Renal cortex interstitium (tissue), 15 donors: ENCODE measurements around the gene PCDHGA5. TPM values are rescaled to one million over a fixed set of nuclear protein-coding genes. Genes with fewer than 3 reads are reported as not detected.
"Not testable (repeated sequence)": the region's sequence is repeated elsewhere in the genome, so short reads cannot be mapped to it uniquely, and the experiment has no call there.

Source experiments
- DNase-seq, 11 donors: peaks; one replicate each; pipeline ENCODE4 v3.0.0-alpha.2; 2013; ENCODE audit warnings: low read depth in 9 of 11, low spot score in 4 of 11; ENCODE audit errors: extremely low read depth in 1 of 11
- long read RNA-seq, 16 experiments: transcript quantifications; one replicate each; lab custom pipeline, GENCODE V29; 2026
- polyA plus RNA-seq, 3 donors: library from polyadenylated mRNA; unstranded; fragments of 120-200 nt; gene quantifications; one replicate each; pipeline ENCODE4 v1.2.1, GENCODE V29; 2013; ENCODE audit not compliant: insufficient read length in 3 of 3

The PCDHGA5 gene
- 1 to 10 TPM; 2.1 to 2.7 (median 2.6) TPM for polyA plus RNA-seq
- long read RNA-seq, donor 1, full-length matches to known transcripts, result 2 of 2 reads
- long read RNA-seq, donor 1, partial matches to known transcripts, result 0 of 2 reads
- long read RNA-seq, donor 1, other reads (novel, unspliced or antisense), result 0 of 2 reads
- long read RNA-seq, donor 2, result 0 reads
- long read RNA-seq, donor 3, partial matches to known transcripts, result 0 of 1 reads
- long read RNA-seq, donor 3, other reads (novel, unspliced or antisense), result 0 of 1 reads
- long read RNA-seq, donor 4, partial matches to known transcripts, result 0 of 1 reads
- long read RNA-seq, donor 4, other reads (novel, unspliced or antisense), result 0 of 1 reads
- long read RNA-seq, donor 5, result 0 reads
- long read RNA-seq, donor 6, full-length matches to known transcripts, result 3 of 3 reads
- long read RNA-seq, donor 6, partial matches to known transcripts, result 0 of 3 reads
- long read RNA-seq, donor 6, other reads (novel, unspliced or antisense), result 0 of 3 reads
- long read RNA-seq, donor 7, full-length matches to known transcripts, result 2 of 2 reads
- long read RNA-seq, donor 7, partial matches to known transcripts, result 0 of 2 reads
- long read RNA-seq, donor 7, other reads (novel, unspliced or antisense), result 0 of 2 reads
- long read RNA-seq, donor 8, result 0 reads
- long read RNA-seq, donor 9, full-length matches to known transcripts, result 1 of 1 reads
- long read RNA-seq, donor 9, partial matches to known transcripts, result 0 of 1 reads
- long read RNA-seq, donor 9, other reads (novel, unspliced or antisense), result 0 of 1 reads
- long read RNA-seq, donor 10, partial matches to known transcripts, result 0 of 1 reads
- long read RNA-seq, donor 10, other reads (novel, unspliced or antisense), result 0 of 1 reads
- long read RNA-seq, donor 11, full-length matches to known transcripts, result 1 of 1 reads
- long read RNA-seq, donor 11, partial matches to known transcripts, result 0 of 1 reads
- long read RNA-seq, donor 11, other reads (novel, unspliced or antisense), result 0 of 1 reads
- long read RNA-seq, donor 12, result 0 reads
- long read RNA-seq, donor 13, result 0 reads
- long read RNA-seq, donor 14, partial matches to known transcripts, result 0 of 1 reads
- long read RNA-seq, donor 14, other reads (novel, unspliced or antisense), result 0 of 1 reads
- long read RNA-seq, donor 15, result 0 reads
- long read RNA-seq, donor 16, result 0 reads

DNA sequence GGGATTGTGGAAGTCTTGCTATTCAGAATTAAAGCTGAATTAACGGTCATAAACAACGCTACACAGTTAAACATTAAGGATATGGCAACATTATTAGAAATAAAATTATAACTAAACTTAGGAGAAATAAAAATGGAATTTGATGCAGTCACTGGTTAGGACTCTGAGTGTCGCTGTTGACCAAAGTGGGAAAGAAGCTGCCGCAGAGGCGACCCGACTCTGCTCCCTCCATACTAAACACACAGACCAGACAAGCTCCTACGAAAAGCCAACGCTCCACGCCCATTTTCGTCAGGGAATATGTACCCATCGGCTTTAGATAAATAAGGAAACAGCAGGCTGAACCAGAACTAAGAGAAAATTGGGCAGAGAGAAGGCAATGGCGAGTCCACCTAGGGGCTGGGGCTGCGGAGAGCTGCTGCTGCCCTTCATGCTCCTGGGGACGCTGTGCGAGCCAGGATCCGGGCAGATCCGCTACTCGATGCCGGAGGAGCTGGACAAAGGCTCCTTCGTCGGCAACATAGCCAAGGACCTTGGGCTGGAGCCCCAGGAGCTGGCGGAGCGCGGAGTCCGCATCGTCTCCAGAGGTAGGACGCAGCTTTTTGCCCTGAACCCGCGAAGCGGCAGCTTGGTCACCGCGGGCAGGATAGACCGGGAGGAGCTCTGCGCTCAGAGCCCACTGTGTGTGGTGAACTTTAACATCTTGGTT is at the start of gene PCDHGA5:
Gene PCDHGA5, plus strand, starts transcription at position 211 of the 709 bp plus-strand sequence. Its CDS starts 169 bp downstream, at position 380.
- DNase-seq, result no peak

DNA sequence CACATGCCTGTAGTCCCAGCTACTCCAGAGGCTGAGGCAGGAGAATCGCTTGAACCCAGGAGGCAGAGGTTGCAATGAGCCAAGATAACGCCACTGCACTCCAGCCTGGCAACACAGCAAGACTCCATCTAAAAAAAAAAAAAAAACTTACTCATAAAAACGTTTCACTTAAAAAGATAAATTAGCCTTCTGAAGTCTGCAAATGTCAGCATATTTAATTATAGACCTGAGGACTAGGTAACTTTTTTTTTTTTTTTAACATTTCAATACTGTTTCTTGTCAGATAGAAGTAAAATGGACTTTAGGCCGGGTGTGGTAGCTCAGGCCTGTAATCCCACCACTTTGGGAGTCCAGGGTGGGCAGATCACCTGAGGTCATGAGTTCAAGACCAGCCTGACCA is 47.0 kb upstream of the PCDHGA5 start:
- DNase-seq, result not testable (repeated sequence)

DNA sequence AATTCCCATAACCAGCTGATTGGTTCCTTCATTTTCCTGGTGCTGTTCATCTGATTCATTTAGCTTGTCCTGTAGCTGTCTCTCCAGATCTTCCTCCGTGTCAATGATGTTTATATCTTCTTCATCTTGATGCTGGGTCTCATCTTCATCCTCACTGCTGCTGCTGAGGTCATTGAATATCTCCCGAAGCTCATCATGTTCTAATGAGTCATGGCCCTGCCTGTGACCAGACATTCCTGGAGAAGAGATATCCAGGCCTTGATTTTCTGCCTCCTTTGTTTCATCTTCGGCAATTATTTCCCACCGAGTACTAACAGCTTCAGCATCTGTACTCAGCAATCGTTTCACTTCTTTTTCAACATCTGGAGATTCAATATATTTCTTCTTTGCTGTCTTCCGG is 44.8 kb upstream of the PCDHGA5 start:
- no peak for DNase-seq

DNA sequence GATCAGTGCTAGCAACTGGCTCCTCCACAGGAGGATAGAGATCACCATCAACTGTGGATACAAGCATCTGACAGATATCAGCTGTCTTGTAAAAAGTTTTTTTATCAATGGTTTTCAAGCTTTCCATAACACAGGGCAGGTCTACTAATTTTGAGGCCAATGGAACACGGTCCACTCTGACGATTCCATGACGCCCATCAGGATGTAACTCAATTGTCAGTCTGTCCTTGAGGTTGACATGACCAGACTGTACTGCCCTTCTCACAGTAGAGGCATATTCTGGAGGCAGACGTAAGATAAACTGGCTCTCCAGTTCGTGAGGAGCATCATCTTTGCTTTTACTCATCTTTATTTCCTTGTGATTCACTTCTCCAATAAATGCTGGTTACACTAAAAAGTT is 44.3 kb upstream of the PCDHGA5 start:
- DNase-seq, result no peak

DNA sequence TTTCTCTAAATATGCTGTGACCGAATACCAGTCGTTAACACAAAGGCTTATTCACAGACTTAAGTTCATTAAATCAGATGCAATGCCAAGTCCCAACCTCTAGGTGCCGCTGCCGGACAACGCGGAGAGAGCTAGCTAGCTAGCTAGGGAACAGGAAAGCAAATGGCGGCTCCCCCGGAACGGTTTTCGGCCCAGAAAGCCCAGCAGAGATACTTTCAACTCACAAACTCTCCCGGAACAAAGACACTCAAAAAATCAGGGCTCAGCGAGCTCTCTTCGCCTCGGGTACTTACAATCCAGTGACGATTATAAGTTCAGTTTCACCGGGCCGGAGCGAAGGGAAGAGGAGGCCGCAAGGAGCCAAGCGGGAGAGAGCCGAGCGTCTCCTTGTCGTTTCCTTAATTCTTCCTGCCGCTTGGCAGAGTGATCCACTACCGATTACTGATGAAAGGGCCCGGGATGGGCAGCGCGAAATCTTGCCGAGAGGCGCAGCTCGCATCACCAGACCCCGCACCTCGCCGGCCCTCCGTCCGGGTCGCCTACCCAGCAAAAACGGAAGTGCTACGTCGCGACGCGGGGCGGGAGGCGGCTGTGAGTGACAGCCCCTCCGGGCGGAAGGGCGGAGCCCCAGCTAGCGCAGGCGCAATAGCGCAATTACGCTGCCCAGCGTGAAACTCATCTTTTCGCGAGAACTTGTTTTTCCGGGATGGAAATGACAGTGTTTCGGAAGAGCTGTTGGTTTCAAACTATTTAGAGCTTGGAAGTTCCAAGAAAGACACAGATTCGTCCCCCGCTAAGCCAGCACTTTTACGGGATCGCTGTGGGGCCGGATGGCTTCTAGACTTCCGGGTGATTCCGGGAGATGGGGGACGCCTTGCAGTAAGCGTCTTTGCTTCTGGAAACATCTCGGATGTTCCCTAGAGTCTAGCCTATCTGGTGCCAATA is 43.5 kb upstream of the PCDHGA5 start, which contains the start of gene TAF7:
Gene TAF7, minus strand, starts transcription at position 560 of the 945 bp plus-strand sequence. CDS start 740 bp downstream, outside the sequence.
- DNase-seq, result peak; percentile 86 to 94 (median 93)

DNA sequence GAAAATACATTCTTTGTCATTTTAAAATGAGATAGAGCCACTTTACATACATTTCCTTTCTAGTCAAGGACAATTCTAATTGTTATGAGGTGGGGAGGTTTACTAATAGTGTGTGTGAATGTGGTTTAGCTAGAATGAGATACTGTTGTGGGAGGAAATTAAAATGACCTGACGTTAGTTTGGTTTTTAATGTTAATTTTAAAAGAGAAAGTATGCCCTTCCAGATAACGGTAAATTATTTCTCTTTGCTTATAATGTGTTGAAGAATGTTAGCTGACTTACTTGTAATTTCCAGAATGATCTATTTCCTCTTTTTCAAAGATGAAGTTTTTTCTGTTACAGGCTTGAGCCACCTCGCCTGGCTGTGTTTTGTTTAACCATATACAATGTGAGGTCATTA is 41.7 kb upstream of the PCDHGA5 start:
- no peak for DNase-seq

DNA sequence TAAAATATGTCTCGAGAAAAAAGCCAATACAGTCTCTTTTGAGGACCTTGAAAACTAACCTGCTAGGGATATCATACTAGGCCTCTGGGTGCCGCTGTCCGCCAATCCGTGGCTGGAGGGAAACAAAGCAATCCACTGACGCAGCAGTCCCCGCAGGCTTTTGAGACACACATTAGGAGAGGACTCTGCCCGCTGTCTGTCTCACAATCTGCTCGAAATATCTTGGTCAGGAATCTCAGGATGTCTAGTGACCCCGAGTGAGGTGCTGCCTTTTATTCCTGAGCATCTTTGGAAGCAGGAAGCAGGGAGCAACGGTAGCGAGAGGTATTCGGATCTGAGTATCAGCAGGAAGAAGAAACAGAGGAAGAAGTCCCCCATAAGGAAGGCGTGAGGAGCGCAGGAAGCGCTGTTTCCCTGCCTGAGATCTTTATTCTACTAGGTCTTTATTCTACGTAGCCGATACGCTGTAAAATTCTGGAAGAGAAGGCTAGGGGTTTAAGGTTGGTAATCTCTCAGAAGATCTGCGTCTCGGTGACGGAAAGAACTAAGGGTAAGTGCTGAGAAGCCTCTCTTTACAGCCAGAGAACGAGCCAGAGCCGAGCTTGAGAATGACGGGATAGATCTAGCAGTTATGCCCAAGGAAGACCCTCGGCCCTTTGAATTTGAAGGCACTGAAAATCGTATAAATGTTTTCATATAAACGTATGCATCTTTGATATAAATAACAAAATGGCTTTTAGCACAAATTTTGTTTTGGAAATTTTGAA is 37.7 kb upstream of the PCDHGA5 start:
- DNase-seq, result peak in 2 of 11 donors; percentile 19 to 22

DNA sequence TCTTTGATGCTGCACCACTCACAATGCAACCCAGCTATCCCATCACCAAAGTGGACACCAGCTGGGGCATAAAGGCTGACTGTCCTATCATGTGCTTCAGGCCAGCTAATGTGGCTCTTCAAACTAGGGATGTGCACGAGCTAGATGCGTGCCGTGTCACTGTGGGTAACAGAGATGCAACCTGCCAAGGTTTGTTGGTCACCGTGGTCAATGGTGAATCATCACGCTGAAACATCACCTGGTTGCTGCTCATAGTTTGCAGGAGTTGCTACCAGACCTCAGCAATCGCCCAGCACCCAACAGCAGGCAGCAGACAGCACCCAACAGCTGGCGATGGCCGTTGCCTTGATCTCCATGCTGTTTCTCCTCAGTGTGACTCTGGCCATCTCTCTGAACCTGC is 35.7 kb upstream of the PCDHGA5 start:
- no peak for DNase-seq

DNA sequence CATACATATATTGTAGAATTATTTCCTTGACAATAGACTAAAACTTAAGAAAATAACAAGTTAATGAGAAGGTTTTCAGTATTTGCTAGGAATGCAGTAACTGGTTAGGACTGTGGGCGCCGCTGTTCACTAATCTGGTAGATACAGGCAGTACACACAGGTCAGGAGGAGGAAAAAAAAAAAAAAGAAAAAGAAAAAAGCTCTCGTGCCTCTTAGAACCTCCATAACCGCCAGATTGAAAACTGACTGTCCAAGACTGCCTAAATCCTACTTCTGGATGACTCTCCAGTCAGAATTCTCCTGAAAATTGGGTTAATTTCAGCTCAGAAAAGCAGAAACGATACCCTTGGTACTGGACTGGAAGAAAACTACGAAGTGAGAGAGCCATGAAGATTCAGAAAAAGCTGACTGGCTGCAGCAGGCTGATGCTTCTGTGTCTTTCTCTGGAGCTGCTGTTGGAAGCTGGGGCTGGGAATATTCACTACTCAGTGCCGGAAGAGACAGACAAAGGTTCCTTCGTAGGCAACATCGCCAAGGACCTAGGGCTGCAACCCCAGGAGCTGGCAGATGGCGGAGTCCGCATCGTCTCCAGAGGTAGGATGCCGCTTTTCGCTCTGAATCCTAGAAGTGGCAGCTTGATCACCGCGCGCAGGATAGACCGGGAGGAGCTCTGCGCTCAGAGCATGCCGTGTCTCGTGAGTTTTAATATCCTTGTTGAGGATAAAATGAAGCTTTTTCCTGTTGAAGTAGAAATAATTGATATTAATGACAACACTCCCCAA is 33.5 kb upstream of the PCDHGA5 start, which contains the start of gene PCDHGA1:
Gene PCDHGA1, plus strand, starts transcription at position 216 of the 782 bp plus-strand sequence.
- no peak for DNase-seq

DNA sequence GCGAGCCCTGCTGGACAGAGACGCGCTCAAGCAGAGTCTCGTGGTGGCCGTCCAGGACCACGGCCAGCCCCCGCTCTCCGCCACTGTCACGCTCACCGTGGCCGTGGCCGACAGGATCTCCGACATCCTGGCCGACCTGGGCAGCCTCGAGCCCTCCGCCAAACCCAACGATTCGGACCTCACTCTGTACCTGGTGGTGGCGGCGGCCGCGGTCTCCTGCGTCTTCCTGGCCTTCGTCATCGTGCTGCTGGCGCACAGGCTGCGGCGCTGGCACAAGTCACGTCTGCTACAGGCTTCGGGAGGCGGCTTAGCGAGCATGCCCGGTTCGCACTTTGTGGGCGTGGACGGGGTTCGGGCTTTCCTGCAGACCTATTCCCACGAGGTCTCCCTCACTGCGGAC is 31.4 kb upstream of the PCDHGA5 start:
- not testable (repeated sequence) for DNase-seq

DNA sequence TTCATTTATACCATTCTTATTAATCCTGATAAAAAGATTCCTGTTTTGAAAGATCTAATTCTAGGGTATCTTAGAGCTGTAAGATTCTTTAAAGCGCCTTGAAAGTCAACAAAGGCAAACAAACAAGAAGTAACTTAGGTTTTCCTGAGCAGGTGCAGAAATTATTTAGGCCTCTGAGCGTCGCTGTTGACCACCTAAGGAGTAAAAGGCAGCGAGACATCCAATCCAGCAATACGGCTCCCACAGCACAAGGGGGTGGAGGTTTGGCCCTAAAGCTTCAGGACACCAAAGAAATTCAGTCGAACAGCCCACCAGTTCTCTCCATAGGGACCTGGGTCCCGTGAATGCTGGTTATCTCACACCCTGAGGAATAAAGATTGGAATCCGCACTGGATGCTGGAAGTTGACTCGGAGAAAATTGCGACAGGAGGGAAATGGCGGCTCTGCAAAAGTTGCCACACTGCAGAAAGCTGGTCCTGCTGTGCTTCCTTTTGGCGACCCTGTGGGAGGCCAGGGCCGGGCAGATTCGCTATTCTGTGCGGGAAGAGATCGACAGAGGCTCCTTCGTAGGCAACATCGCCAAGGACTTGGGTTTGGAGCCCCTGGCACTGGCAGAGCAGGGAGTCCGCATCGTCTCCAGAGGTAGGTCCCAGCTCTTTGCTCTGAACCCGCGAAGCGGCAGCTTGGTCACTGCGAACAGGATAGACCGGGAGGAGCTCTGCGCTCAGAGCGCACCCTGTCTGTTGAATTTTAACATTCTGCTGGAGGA is 25.2 kb upstream of the PCDHGA5 start, which contains the start of gene PCDHGA2:
Gene PCDHGA2, plus strand, starts transcription at position 223 of the 769 bp plus-strand sequence.
- DNase-seq, result peak in 6 of 11 donors; percentile 30 to 55 (median 38)

DNA sequence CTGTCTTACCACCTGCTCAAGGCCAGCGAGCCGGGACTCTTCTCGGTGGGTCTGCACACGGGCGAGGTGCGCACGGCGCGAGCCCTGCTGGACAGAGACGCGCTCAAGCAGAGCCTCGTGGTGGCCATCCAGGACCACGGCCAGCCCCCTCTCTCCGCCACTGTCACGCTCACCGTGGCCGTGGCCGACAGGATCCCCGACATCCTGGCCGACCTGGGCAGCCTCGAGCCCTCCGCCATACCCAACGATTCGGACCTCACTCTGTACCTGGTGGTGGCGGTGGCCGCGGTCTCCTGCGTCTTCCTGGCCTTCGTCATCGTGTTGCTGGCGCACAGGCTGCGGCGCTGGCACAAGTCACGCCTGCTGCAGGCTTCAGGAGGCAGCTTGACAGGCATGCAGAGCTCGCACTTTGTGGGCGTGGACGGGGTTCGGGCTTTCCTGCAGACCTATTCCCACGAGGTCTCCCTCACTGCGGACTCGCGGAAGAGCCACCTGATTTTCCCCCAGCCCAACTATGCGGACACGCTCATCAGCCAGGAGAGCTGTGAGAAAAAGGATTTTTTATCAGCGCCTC is 23.1 kb upstream of the PCDHGA5 start:
- not testable (repeated sequence) for DNase-seq

DNA sequence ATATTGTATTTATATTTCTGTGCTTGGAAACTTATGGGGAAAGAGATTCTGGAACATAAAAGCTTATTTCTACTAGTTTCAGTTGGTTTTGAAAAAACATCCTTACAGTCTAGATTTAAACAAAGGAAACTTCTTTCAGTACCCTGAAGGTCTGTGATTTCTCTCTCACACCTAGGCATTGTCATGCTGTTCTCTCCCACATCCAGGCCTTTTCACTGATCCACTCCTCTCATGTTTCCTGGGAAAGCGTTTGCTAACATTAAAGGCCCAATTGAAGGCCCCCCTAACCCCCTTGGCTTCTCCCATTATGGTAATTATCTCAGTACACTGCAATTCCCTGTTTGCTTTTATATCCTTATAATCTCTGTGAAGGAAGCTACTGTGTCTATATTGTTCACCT is 21.2 kb upstream of the PCDHGA5 start:
- DNase-seq, result no peak

DNA sequence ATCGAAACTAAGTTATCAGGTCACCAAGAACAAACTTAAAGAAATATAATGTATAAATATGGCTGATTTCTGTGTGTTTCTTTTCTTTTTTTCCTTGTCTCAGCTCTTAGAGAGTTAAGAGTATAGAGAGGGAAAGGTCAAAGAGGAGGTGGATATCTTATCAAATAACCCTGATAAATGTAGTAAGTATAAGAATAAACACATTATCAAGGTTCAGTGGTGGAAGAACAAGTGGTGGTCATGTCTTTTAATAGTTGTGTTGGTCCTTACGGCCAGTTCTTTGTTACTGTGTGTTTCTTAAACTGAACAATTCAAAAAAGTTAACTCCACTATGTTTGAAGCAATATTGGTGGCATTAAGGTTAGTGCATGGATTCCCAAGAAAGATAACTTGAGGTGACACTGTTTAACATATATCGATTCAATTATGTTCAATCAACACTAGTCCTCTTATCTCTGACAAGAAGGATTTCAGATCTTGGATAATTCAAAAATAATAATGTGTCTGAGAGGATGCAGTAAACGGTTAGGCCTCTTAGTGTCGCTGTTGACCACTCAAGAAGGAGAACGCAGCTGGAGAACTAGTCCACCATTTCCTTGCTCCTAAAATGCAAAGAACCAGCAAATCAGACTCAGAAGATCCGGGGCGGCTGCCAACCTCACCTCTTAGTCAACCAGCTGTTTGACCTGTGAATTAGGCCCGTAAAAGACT is 20.6 kb upstream of the PCDHGA5 start, which contains the start of gene PCDHGA3:
Gene PCDHGA3, plus strand, starts transcription at position 588 of the 711 bp plus-strand sequence. CDS start 205 bp downstream, outside the sequence.
- no peak for DNase-seq
